Measurements from ENCODE around the gene WARS2. TPM values are rescaled to one million over a fixed set of nuclear protein-coding genes. Genes with fewer than 3 reads are reported as not detected.
A peak's percentile ranks its signal among the peaks of the same experiment; 100 is the strongest.

Gene WARS2
- total RNA-seq, 2 donors from 2014 or later, result 9.9 to 11.8 TPM

DNA sequence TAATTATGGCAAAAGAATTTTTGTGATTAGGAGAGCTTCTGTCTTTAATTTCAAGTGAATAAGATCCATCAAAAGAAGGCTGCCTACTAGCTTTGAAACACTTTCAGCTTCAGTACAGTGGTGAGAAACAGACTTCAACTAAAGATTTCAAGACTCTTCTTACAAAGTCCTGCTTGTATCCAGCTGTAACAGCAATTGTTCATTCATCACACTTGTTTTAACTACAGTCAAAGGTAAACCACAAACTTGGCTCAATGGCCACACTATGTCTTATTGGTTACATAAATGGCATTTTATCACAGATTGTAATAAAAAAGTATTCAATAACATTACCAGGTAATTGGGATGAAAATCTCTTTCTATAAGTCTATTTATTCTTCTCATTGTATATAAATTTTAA, 59.2 kb downstream of the WARS2 start:
- DNase-seq, result no peak
- Histone ChIP-seq H3K36me3 (ENCODE audit: control insufficient read depth, insufficient read depth, low read length) (no peaks in the 10 kb centered on the region), H3K4me3 (ENCODE audit: low read length) (no peak overlapping the region), H3K9me3 (ENCODE audit: control insufficient read depth, low read length) (no peaks in the 10 kb centered on the region), H3K27me3 (ENCODE audit: control insufficient read depth, insufficient read depth, low read length, poor library complexity, severe bottlenecking) (no peaks in the 10 kb centered on the region), H3K4me1 (ENCODE audit: control insufficient read depth, insufficient read depth, low read length) (no peaks in the 10 kb centered on the region), H3K9ac (ENCODE audit: extremely low read depth, low read length, poor library complexity, severe bottlenecking) (no peak overlapping the region), H3K27ac (ENCODE audit: low read depth, low read length) (no peak overlapping the region)
- no peaks in the 10 kb centered on the region for H3K36me3 Mint-ChIP-seq (ENCODE audit: low read depth)
- no peaks in the 10 kb centered on the region for H3K9me3 Mint-ChIP-seq
- no peak for TF ChIP-seq CTCF (conservative IDR thresholded peaks at IDR 0.05)
- no peak overlapping the region for H3K4me3 Mint-ChIP-seq
- no peaks in the 10 kb centered on the region for H3K27me3 Mint-ChIP-seq (ENCODE audit: insufficient read depth)
- no peaks in the 10 kb centered on the region for H3K4me1 Mint-ChIP-seq
- H3K27ac Mint-ChIP-seq, result no peak overlapping the region

- no peaks in the 10 kb centered on the region for H3K36me3 ChIP-seq (ENCODE audit: control insufficient read depth, insufficient read depth, low read length)
- H3K9me3 Mint-ChIP-seq, result no peaks in the 10 kb centered on the region
- H3K27ac Mint-ChIP-seq, result peak overlapping the region; percentile 5
- peak; percentile 84 for DNase-seq
- H3K36me3 Mint-ChIP-seq (ENCODE audit: low read depth), result no peaks in the 10 kb centered on the region
- no peaks in the 10 kb centered on the region for H3K27me3 Mint-ChIP-seq (ENCODE audit: insufficient read depth)
- no peak overlapping the region for H3K4me3 Mint-ChIP-seq
- H3K27ac ChIP-seq (ENCODE audit: low read depth, low read length), result no peak overlapping the region
- no peak for TF ChIP-seq CTCF (conservative IDR thresholded peaks at IDR 0.05)
- H3K9ac ChIP-seq (ENCODE audit: extremely low read depth, low read length, poor library complexity, severe bottlenecking), result no peak overlapping the region
- no peaks in the 10 kb centered on the region for H3K27me3 ChIP-seq (ENCODE audit: control insufficient read depth, insufficient read depth, low read length, poor library complexity, severe bottlenecking)
- no peaks in the 10 kb centered on the region for H3K4me1 Mint-ChIP-seq
- H3K4me3 ChIP-seq (ENCODE audit: low read length), result no peak overlapping the region
- no peaks in the 10 kb centered on the region for H3K4me1 ChIP-seq (ENCODE audit: control insufficient read depth, insufficient read depth, low read length)
- no peaks in the 10 kb centered on the region for H3K9me3 ChIP-seq (ENCODE audit: control insufficient read depth, low read length)
- 41 to 64% methylated on average over 2 to 4 of the region's 4 CpGs for WGBS, 2 experiments (ENCODE audit: insufficient coverage in 1 of 2, insufficient read length in 1 of 2)
Observed at GRCh38 chr1:119080586-119080985, 59.9 kb downstream of the WARS2 start.

GRCh38 chr1:119079881-119080280, 60.6 kb downstream of the WARS2 start:
- no peak overlapping the region for H3K4me3 ChIP-seq (ENCODE audit: low read length)
- Mint-ChIP-seq H3K4me1 (no peaks in the 10 kb centered on the region), H3K36me3 (ENCODE audit: low read depth) (no peaks in the 10 kb centered on the region), H3K4me3 (no peak overlapping the region), H3K9me3 (no peaks in the 10 kb centered on the region), H3K27ac (no peak overlapping the region), H3K27me3 (ENCODE audit: insufficient read depth) (no peaks in the 10 kb centered on the region)
- WGBS, 2 experiments (ENCODE audit: insufficient coverage in 1 of 2, insufficient read length in 1 of 2), result 97 to 100% methylated on average over 1 of the region's 1 CpG
- H3K9me3 ChIP-seq (ENCODE audit: control insufficient read depth, low read length), result no peaks in the 10 kb centered on the region
- TF ChIP-seq CTCF (conservative IDR thresholded peaks at IDR 0.05), result no peak
- H3K4me1 ChIP-seq (ENCODE audit: control insufficient read depth, insufficient read depth, low read length), result no peaks in the 10 kb centered on the region
- H3K36me3 ChIP-seq (ENCODE audit: control insufficient read depth, insufficient read depth, low read length), result no peaks in the 10 kb centered on the region
- no peak overlapping the region for H3K9ac ChIP-seq (ENCODE audit: extremely low read depth, low read length, poor library complexity, severe bottlenecking)
- no peak overlapping the region for H3K27ac ChIP-seq (ENCODE audit: low read depth, low read length)
- no peaks in the 10 kb centered on the region for H3K27me3 ChIP-seq (ENCODE audit: control insufficient read depth, insufficient read depth, low read length, poor library complexity, severe bottlenecking)
- DNase-seq, result no peak
